Endodermal cell (in vitro differentiated cells): ENCODE results near the gene G6PD. TPM values are rescaled to one million over a fixed set of nuclear protein-coding genes. Genes with fewer than 3 reads are reported as not detected.

Experiments
- DNase-seq: peaks from one replicate; pipeline ENCODE4 v3.0.0-alpha.2; 2017
- H3K27ac ChIP-seq: 2 replicates; pipeline ENCODE4 v1.5.1; 2013; ENCODE audit warnings: mild to moderate bottlenecking, low read depth, low read length, moderate library complexity
- H3K27me3 ChIP-seq: 2 replicates; pipeline ENCODE4 v1.6.1; 2013; ENCODE audit warnings: mild to moderate bottlenecking, low read length, moderate library complexity; ENCODE audit not compliant: insufficient read depth, control insufficient read depth, poor library complexity, severe bottlenecking
- H3K36me3 ChIP-seq: 2 replicates; pipeline ENCODE4 v1.7.0; 2013; ENCODE audit warnings: mild to moderate bottlenecking, low read length, moderate library complexity; ENCODE audit not compliant: control insufficient read depth, insufficient read depth
- H3K4me1 ChIP-seq: one replicate; pipeline ENCODE4 v1.7.0; 2013; ENCODE audit warnings: low read length; ENCODE audit not compliant: control insufficient read depth, insufficient read depth
- H3K4me3 ChIP-seq: 2 replicates; pipeline ENCODE4 v1.5.1; 2013; ENCODE audit warnings: mild to moderate bottlenecking, low read length, moderate library complexity
- H3K9ac ChIP-seq: 2 replicates; pipeline ENCODE4 v1.6.1; 2013; ENCODE audit warnings: mild to moderate bottlenecking, low read length, moderate library complexity; ENCODE audit not compliant: poor library complexity, severe bottlenecking; ENCODE audit errors: extremely low read depth
- H3K9me3 ChIP-seq: 2 replicates; pipeline ENCODE4 v1.6.1; 2013; ENCODE audit warnings: mild to moderate bottlenecking, low read length, moderate library complexity; ENCODE audit not compliant: control insufficient read depth
- H3K27ac Mint-ChIP-seq: 2 replicates; pipeline ENCODE4 v1.8.0; 2020; ENCODE audit warnings: mixed read lengths
- H3K27me3 Mint-ChIP-seq: 2 replicates; pipeline ENCODE4 v1.8.0; 2021; ENCODE audit warnings: mild to moderate bottlenecking, mixed read lengths; ENCODE audit not compliant: insufficient read depth
- H3K36me3 Mint-ChIP-seq: 2 replicates; pipeline ENCODE4 v1.8.0; 2020; ENCODE audit warnings: low read depth, mixed read lengths
- H3K4me1 Mint-ChIP-seq: 2 replicates; pipeline ENCODE4 v1.8.0; 2020; ENCODE audit warnings: mixed read lengths
- H3K4me3 Mint-ChIP-seq: 2 replicates; pipeline ENCODE4 v1.8.0; 2020; ENCODE audit warnings: mild to moderate bottlenecking, moderate library complexity, mixed read lengths
- H3K9me3 Mint-ChIP-seq: 2 replicates; pipeline ENCODE4 v1.8.0; 2020; ENCODE audit warnings: mild to moderate bottlenecking, mixed read lengths
- CTCF ChIP-seq: fragments of 200-600 bp; sonication (generic); conservative IDR thresholded peaks from 2 replicates; pipeline ENCODE4 v1.5.0; 2021; ENCODE audit warnings: antibody characterized with exemption, mild to moderate bottlenecking
- WGBS, 2 experiments: methylation state at CpG; one replicate each; pipeline versions ENCODE4 v1.1.5 to v1.1.7; 2013; ENCODE audit warnings: missing lambda C conversion rate in 2 of 2, mixed read lengths in 1 of 2; ENCODE audit not compliant: insufficient coverage in 1 of 2, insufficient read length in 1 of 2; 5-methylcytosine and 5-hydroxymethylcytosine counted together
- total RNA-seq, 2 donors: library from RNA; stranded (reverse); fragmentation: NEBNext Ultra II Directional in 1 of 2; extraction: Animal tissue kit (Norgen Biotek cat#: 25700) in 1 of 2; gene quantifications; 2 replicates in 1 of 2; 3 replicates in 1 of 2; pipeline ENCODE4 v1.2.1, GENCODE V29; 2021

G6PD gene
- total RNA-seq, 2 donors from 2014 or later = 71.7 to 81.4 TPM

- peak within 1 kb of the TSS; percentile 51 for H3K9ac ChIP-seq
- H3K4me1 Mint-ChIP-seq = peaks cover 11% of the 10 kb centered on the region
- peak; percentile 96 for DNase-seq
- H3K27me3 Mint-ChIP-seq = no peaks in the 10 kb centered on the region
- peak within 1 kb of the TSS; percentile 94 for H3K27ac Mint-ChIP-seq
- H3K9me3 ChIP-seq = no peaks in the 10 kb centered on the region
- TF ChIP-seq CTCF = no peak
- H3K4me1 ChIP-seq = no peaks in the 10 kb centered on the region
- H3K36me3 ChIP-seq = no peaks in the 10 kb centered on the region
- H3K27ac ChIP-seq = peak within 1 kb of the TSS; percentile 81
- peaks cover 10% of the 10 kb centered on the region for H3K36me3 Mint-ChIP-seq
- peak within 1 kb of the TSS; percentile 83 for H3K4me3 ChIP-seq
- H3K9me3 Mint-ChIP-seq = peaks cover 46% of the 10 kb centered on the region
- no peaks in the 10 kb centered on the region for H3K27me3 ChIP-seq
- 0% methylated on average over 59 of the region's 59 CpGs; no CpG with 5 or more reads in 1 of the 2 experiments for WGBS, 2 experiments
- H3K4me3 Mint-ChIP-seq = peak within 1 kb of the TSS; percentile 68
Observed at GRCh38 chrX:154515966-154516655, 30.5 kb downstream of the G6PD start, which contains the start of gene FAM3A. FAM3A (minus strand) TSS chrX:154516232; CDS start chrX:154515772, 460 bp downstream.

GRCh38 chrX:154515090-154515965, 31.3 kb downstream of the G6PD start:
- peak; percentile 53 for DNase-seq
- peak overlapping the region; percentile 68 for H3K4me3 Mint-ChIP-seq
- H3K27ac Mint-ChIP-seq = no peak overlapping the region
- WGBS, 2 experiments = 26 to 100% methylated on average over 1 to 34 of the region's 34 CpGs
- Histone ChIP-seq H3K27me3 (no peaks in the 10 kb centered on the region), H3K27ac (no peak overlapping the region), H3K4me3 (peak overlapping the region; percentile 83), H3K36me3 (no peaks in the 10 kb centered on the region), H3K9ac (peak overlapping the region; percentile 51), H3K9me3 (no peaks in the 10 kb centered on the region), H3K4me1 (no peaks in the 10 kb centered on the region)
- peaks cover 54% of the 10 kb centered on the region for H3K9me3 Mint-ChIP-seq
- peaks cover 14% of the 10 kb centered on the region for H3K36me3 Mint-ChIP-seq
- TF ChIP-seq CTCF = no peak
- no peaks in the 10 kb centered on the region for H3K27me3 Mint-ChIP-seq
- H3K4me1 Mint-ChIP-seq = peaks cover 11% of the 10 kb centered on the region

GRCh38 chrX:154513716-154514115, 32.9 kb downstream of the G6PD start:
- H3K4me1 ChIP-seq = no peaks in the 10 kb centered on the region
- no peak for TF ChIP-seq CTCF
- no peaks in the 10 kb centered on the region for H3K27me3 Mint-ChIP-seq
- WGBS, 2 experiments = 98 to 100% methylated on average over 1 to 2 of the region's 2 CpGs
- no peak overlapping the region for H3K9ac ChIP-seq
- peaks cover 64% of the 10 kb centered on the region for H3K9me3 Mint-ChIP-seq
- H3K27ac Mint-ChIP-seq = no peak overlapping the region
- peaks cover 26% of the 10 kb centered on the region for H3K36me3 Mint-ChIP-seq
- H3K27me3 ChIP-seq = no peaks in the 10 kb centered on the region
- no peak overlapping the region for H3K27ac ChIP-seq
- H3K4me3 Mint-ChIP-seq = no peak overlapping the region
- H3K4me1 Mint-ChIP-seq = peaks cover 11% of the 10 kb centered on the region
- no peak for DNase-seq
- peaks cover 8% of the 10 kb centered on the region for H3K36me3 ChIP-seq
- H3K9me3 ChIP-seq = peaks cover 3% of the 10 kb centered on the region
- no peak overlapping the region for H3K4me3 ChIP-seq
